ENCODE data around the gene ROBO1.

DNA sequence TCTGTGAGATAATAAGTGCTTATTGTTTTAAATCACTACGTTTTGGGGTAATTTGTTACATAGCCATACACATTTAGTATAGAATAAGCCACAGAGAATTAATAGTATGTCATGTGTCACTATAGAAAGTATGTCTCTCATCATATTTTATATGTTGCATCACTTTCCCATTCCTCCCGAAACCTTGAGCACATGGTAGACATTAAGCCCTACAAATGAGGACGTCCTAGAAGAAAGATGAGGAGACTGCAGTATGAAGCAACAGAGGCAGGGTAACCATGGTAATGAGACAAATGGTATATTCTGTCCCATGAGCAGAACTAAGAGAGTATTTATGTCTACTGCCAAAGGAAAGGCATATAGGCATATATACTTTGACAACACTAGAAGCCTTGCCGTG lies 720.2 kb downstream of the ROBO1 start:
- TF ChIP-seq CTCF (IDR thresholded peaks at IDR 0.05; ENCODE audit: insufficient read depth, low read length, poor library complexity, severe bottlenecking), result no peak
- TF ChIP-seq EZH2phosphoT487 (conservative IDR thresholded peaks at IDR 0.05; ENCODE audit: low read length), result no peak
